Dendritic cell treated with granulocyte-macrophage colony-stimulating factor and Interleukin-4, amounts not matched to agents 40 ng/mL and 50 ng/mL, for 4 days (primary cell): Measurements from ENCODE around the gene FAM170B.

Source experiments
- H3K27ac Mint-ChIP-seq: one replicate; pipeline ENCODE4 v1.8.0; 2022; ENCODE audit warnings: mild to moderate bottlenecking, mixed read lengths
- H3K27me3 Mint-ChIP-seq: one replicate; pipeline ENCODE4 v1.8.0; 2022; ENCODE audit warnings: mild to moderate bottlenecking, mixed read lengths
- H3K36me3 Mint-ChIP-seq: one replicate; pipeline ENCODE4 v1.8.0; 2022; ENCODE audit warnings: low read depth, mixed read lengths
- H3K4me1 Mint-ChIP-seq: one replicate; pipeline ENCODE4 v1.8.0; 2022; ENCODE audit warnings: low read depth, mixed read lengths
- H3K4me3 Mint-ChIP-seq: one replicate; pipeline ENCODE4 v1.8.0; 2022; ENCODE audit warnings: mild to moderate bottlenecking, moderate library complexity, mixed read lengths
- H3K9me3 Mint-ChIP-seq: one replicate; pipeline ENCODE4 v1.8.0; 2022; ENCODE audit warnings: mixed read lengths
- intact Hi-C: fragments of 100-400 bp; cut with micrococcal nuclease; formaldehyde crosslinking; loops from one replicate; pipeline ENCODE4 v1.15.0; 2022

The FAM170B gene

GRCh38 chr10:49173201-49173772, 39.5 kb upstream of the FAM170B start:
- H3K4me3 Mint-ChIP-seq: peak overlapping the region; percentile 0
- peak overlapping the region; percentile 95 for H3K27ac Mint-ChIP-seq
- intact Hi-C loops: no loop called here
- peaks cover 84% of the 10 kb centered on the region for H3K36me3 Mint-ChIP-seq
- no peaks in the 10 kb centered on the region for H3K9me3 Mint-ChIP-seq
- peaks cover 99% of the 10 kb centered on the region for H3K4me1 Mint-ChIP-seq
- H3K27me3 Mint-ChIP-seq: peaks cover under 1% of the 10 kb centered on the region

GRCh38 chr10:49172777-49173132, 38.9 kb upstream of the FAM170B start:
- no peaks in the 10 kb centered on the region for H3K9me3 Mint-ChIP-seq
- intact Hi-C loops: no loop called here
- peaks cover 99% of the 10 kb centered on the region for H3K4me1 Mint-ChIP-seq
- peaks cover 2% of the 10 kb centered on the region for H3K27me3 Mint-ChIP-seq
- peaks cover 84% of the 10 kb centered on the region for H3K36me3 Mint-ChIP-seq
- no peak overlapping the region for H3K4me3 Mint-ChIP-seq
- H3K27ac Mint-ChIP-seq: peak overlapping the region; percentile 95

- H3K4me3 Mint-ChIP-seq: peak overlapping the region; percentile 35
- peaks cover 99% of the 10 kb centered on the region for H3K4me1 Mint-ChIP-seq
- peaks cover 2% of the 10 kb centered on the region for H3K27me3 Mint-ChIP-seq
- no peaks in the 10 kb centered on the region for H3K9me3 Mint-ChIP-seq
- peaks cover 84% of the 10 kb centered on the region for H3K36me3 Mint-ChIP-seq
- peak overlapping the region; percentile 95 for H3K27ac Mint-ChIP-seq
- intact Hi-C loops: no loop called here
Measured at GRCh38 chr10:49172061-49172776, 38.4 kb upstream of the FAM170B start.

GRCh38 chr10:49171326-49172060, 37.7 kb upstream of the FAM170B start:
- H3K27ac Mint-ChIP-seq: peak overlapping the region; percentile 95
- intact Hi-C loops: no loop called here
- H3K27me3 Mint-ChIP-seq: peaks cover 2% of the 10 kb centered on the region
- no peak overlapping the region for H3K4me3 Mint-ChIP-seq
- H3K36me3 Mint-ChIP-seq: peaks cover 84% of the 10 kb centered on the region
- H3K9me3 Mint-ChIP-seq: no peaks in the 10 kb centered on the region
- H3K4me1 Mint-ChIP-seq: peaks cover 99% of the 10 kb centered on the region

- Mint-ChIP-seq H3K27me3 (peaks cover 2% of the 10 kb centered on the region), H3K27ac (peak overlapping the region; percentile 77), H3K36me3 (peaks cover 84% of the 10 kb centered on the region), H3K4me1 (peaks cover 99% of the 10 kb centered on the region), H3K4me3 (no peak overlapping the region), H3K9me3 (no peaks in the 10 kb centered on the region)
- intact Hi-C loops: no loop called here
Measured at GRCh38 chr10:49170632-49171325, 37.0 kb upstream of the FAM170B start.

- peaks cover 99% of the 10 kb centered on the region for H3K4me1 Mint-ChIP-seq
- H3K27me3 Mint-ChIP-seq: peaks cover 2% of the 10 kb centered on the region
- H3K36me3 Mint-ChIP-seq: peaks cover 84% of the 10 kb centered on the region
- no peaks in the 10 kb centered on the region for H3K9me3 Mint-ChIP-seq
- intact Hi-C loops: loop anchor here (10.0 kb wide), 1 partner anchor 185 kb away; no protein-coding TSS in a partner anchor
- peak overlapping the region; percentile 77 for H3K27ac Mint-ChIP-seq
- H3K4me3 Mint-ChIP-seq: no peak overlapping the region
Measured at GRCh38 chr10:49169776-49170175, 36.0 kb upstream of the FAM170B start.

- no peak overlapping the region for H3K4me3 Mint-ChIP-seq
- intact Hi-C loops: loop anchor here (10.0 kb wide), 1 partner anchor 184 kb away; no protein-coding TSS in a partner anchor
- peak overlapping the region; percentile 77 for H3K27ac Mint-ChIP-seq
- no peaks in the 10 kb centered on the region for H3K9me3 Mint-ChIP-seq
- H3K36me3 Mint-ChIP-seq: peaks cover 84% of the 10 kb centered on the region
- H3K4me1 Mint-ChIP-seq: peaks cover 99% of the 10 kb centered on the region
- peaks cover 2% of the 10 kb centered on the region for H3K27me3 Mint-ChIP-seq
Measured at GRCh38 chr10:49168831-49169500, 35.1 kb upstream of the FAM170B start.

- Mint-ChIP-seq H3K27me3 (peaks cover 2% of the 10 kb centered on the region), H3K4me1 (peaks cover 99% of the 10 kb centered on the region), H3K36me3 (peaks cover 84% of the 10 kb centered on the region), H3K9me3 (no peaks in the 10 kb centered on the region), H3K27ac (peak overlapping the region; percentile 77), H3K4me3 (no peak overlapping the region)
- intact Hi-C loops: loop anchor here (10.0 kb wide), 1 partner anchor 183 kb away; no protein-coding TSS in a partner anchor
Measured at GRCh38 chr10:49168171-49168540, 34.3 kb upstream of the FAM170B start.

GRCh38 chr10:49167425-49168170, 33.8 kb upstream of the FAM170B start:
- H3K4me3 Mint-ChIP-seq: no peak overlapping the region
- H3K27me3 Mint-ChIP-seq: peaks cover 2% of the 10 kb centered on the region
- no peaks in the 10 kb centered on the region for H3K9me3 Mint-ChIP-seq
- intact Hi-C loops: loop anchor here (10.0 kb wide), 1 partner anchor 183 kb away; no protein-coding TSS in a partner anchor
- H3K4me1 Mint-ChIP-seq: peaks cover 99% of the 10 kb centered on the region
- H3K27ac Mint-ChIP-seq: peak overlapping the region; percentile 77
- peaks cover 84% of the 10 kb centered on the region for H3K36me3 Mint-ChIP-seq

GRCh38 chr10:49166484-49167400, 32.9 kb upstream of the FAM170B start:
- Mint-ChIP-seq H3K27ac (peak overlapping the region; percentile 48), H3K27me3 (peaks cover 2% of the 10 kb centered on the region)

GRCh38 chr10:49165821-49166483, 32.1 kb upstream of the FAM170B start:
- Mint-ChIP-seq H3K9me3 (no peaks in the 10 kb centered on the region), H3K4me1 (peaks cover 95% of the 10 kb centered on the region), H3K27me3 (peaks cover 2% of the 10 kb centered on the region), H3K36me3 (peaks cover 94% of the 10 kb centered on the region), H3K27ac (peak overlapping the region; percentile 48), H3K4me3 (no peak overlapping the region)
- intact Hi-C loops: loop anchor here (10.0 kb wide), 1 partner anchor 181 kb away; no protein-coding TSS in a partner anchor

More at GRCh38 chr10:49166484-49167400, 32.9 kb upstream of the FAM170B start:
- no peak overlapping the region for H3K4me3 Mint-ChIP-seq
- peaks cover 99% of the 10 kb centered on the region for H3K4me1 Mint-ChIP-seq
- peaks cover 89% of the 10 kb centered on the region for H3K36me3 Mint-ChIP-seq
- intact Hi-C loops: loop anchor here (10.0 kb wide), 1 partner anchor 182 kb away; no protein-coding TSS in a partner anchor
- no peaks in the 10 kb centered on the region for H3K9me3 Mint-ChIP-seq
